Measurements from ENCODE around the gene IHH. TPM values are rescaled to one million over a fixed set of nuclear protein-coding genes. Genes with fewer than 3 reads are reported as not detected.

Gene IHH
- polyA plus RNA-seq, 1 experiment, result 0.05 TPM

Small RNA genes lying within 50 kb of the gene (small RNA-seq; reads per million reads assigned to genes)
- gene MIR3131 (ENCODE audit: insufficient read length, low read depth, low replicate concordance), result not detected
- not detected for gene RN7SL764P (ENCODE audit: insufficient read length, low read depth, low replicate concordance)

Other genes with a start within 250 kb of the IHH start
- not detected in 2 replicates for gene PRKAG3, start 229.1 kb downstream of the IHH start, polyA plus RNA-seq (2011; rRNA removed)
- not detected in 2 replicates for gene WNT6, start 201.1 kb downstream of the IHH start, polyA plus RNA-seq (2011; rRNA removed)
- not detected in 2 replicates for gene WNT10A, start 180.1 kb downstream of the IHH start, polyA plus RNA-seq (2011; rRNA removed)
- gene CDK5R2, start 101.3 kb downstream of the IHH start, polyA plus RNA-seq (2011; rRNA removed), result 0.02 TPM in 1 of 2 replicates, not detected in the other
- not detected in 2 replicates for gene FEV, start 75.7 kb downstream of the IHH start, polyA plus RNA-seq (2011; rRNA removed)
- gene CRYBA2, start 67.5 kb downstream of the IHH start, polyA plus RNA-seq (2011; rRNA removed), result 0.26 TPM in 1 of 2 replicates, not detected in the other
- gene CFAP65, start 19.4 kb downstream of the IHH start, polyA plus RNA-seq (2011; rRNA removed), result not detected in 2 replicates
- 23.9 and 24.1 TPM in 2 replicates for gene NHEJ1, start 99.9 kb upstream of the IHH start, polyA plus RNA-seq (2011; rRNA removed)
- 1.1 and 1.3 TPM in 2 replicates for gene SLC23A3, start 109.1 kb upstream of the IHH start, polyA plus RNA-seq (2011; rRNA removed)
- 43.5 and 66.9 TPM in 2 replicates for gene CNPPD1, start 116.0 kb upstream of the IHH start, polyA plus RNA-seq (2011; rRNA removed)
- 95.9 and 131 TPM in 2 replicates for gene RETREG2, start 117.4 kb upstream of the IHH start, polyA plus RNA-seq (2011; rRNA removed)
- 45.6 and 62.9 TPM in 2 replicates for gene ZFAND2B, start 145.9 kb upstream of the IHH start, polyA plus RNA-seq (2011; rRNA removed)
- gene ABCB6, start 158.0 kb upstream of the IHH start, polyA plus RNA-seq (2011; rRNA removed), result 20.3 and 33.4 TPM in 2 replicates
- 105 and 132 TPM in 2 replicates for gene ATG9A, start 168.7 kb upstream of the IHH start, polyA plus RNA-seq (2011; rRNA removed)
- 30.0 and 37.7 TPM in 2 replicates for gene ANKZF1, start 168.9 kb upstream of the IHH start, polyA plus RNA-seq (2011; rRNA removed)
- 9.4 and 9.5 TPM in 2 replicates for gene GLB1L, start 184.5 kb upstream of the IHH start, polyA plus RNA-seq (2011; rRNA removed)
- 41.6 and 64.2 TPM in 2 replicates for gene STK16, start 184.6 kb upstream of the IHH start, polyA plus RNA-seq (2011; rRNA removed)
- gene TUBA4B, start 192.3 kb upstream of the IHH start, polyA plus RNA-seq (2011; rRNA removed), result not detected in 2 replicates
- 16.8 and 23.0 TPM in 2 replicates for gene TUBA4A, start 193.0 kb upstream of the IHH start, polyA plus RNA-seq (2011; rRNA removed)
- 45.0 and 57.3 TPM in 2 replicates for gene DNAJB2, start 218.4 kb upstream of the IHH start, polyA plus RNA-seq (2011; rRNA removed)
- 3.2 and 7.0 TPM in 2 replicates for gene PTPRN, start 248.5 kb upstream of the IHH start, polyA plus RNA-seq (2011; rRNA removed)